ENCODE results near the gene USP6. TPM values are rescaled to one million over a fixed set of nuclear protein-coding genes. Genes with fewer than 3 reads are reported as not detected.

The USP6 gene
- total and polyA plus RNA-seq, 2 of the 13 experiments (the other 11 are each of a cell fraction or from before 2014, with no cell fraction given): 0.04 TPM; not detected in 1

- TF ChIP-seq CENPT (CRISPR knock-in tag; IDR thresholded peaks at IDR 0.05; ENCODE audit: low read depth) (no peak), ZNF75D (CRISPR knock-in tag; IDR thresholded peaks at IDR 0.05; ENCODE audit: borderline replicate concordance) (0 out of 2 replicates have a peak, but pooled peaks have one; percentile 52)
- ChIA-PET CTCF (ENCODE audit: low intra/inter-chr PET ratio, low total read pairs) (no interaction called here), POLR2A (interaction anchor here (0.6 kb wide), 1 partner anchor 330 kb away, joined by 3 read pairs; no protein-coding TSS in a partner anchor)
- H3K4me2 ChIP-seq (ENCODE audit: low read depth, low read length): no peak overlapping the region
- no peaks in the 10 kb centered on the region for H3K36me3 ChIP-seq (replicated peaks in 1 of 2; ENCODE audit: control insufficient read depth in 1 of 2, insufficient read depth in 2 of 2, low read length in 2 of 2)
- peaks cover 31% of the 10 kb centered on the region for H3K9me3 ChIP-seq (ENCODE audit: low read length)
- no peaks in the 10 kb centered on the region for H4K20me1 ChIP-seq (ENCODE audit: insufficient read depth, low read length)
- DNase-seq (ENCODE audit: low spot score) (no peak), FAIRE-seq (no peak), ATAC-seq (no peak)
- intact Hi-C loops (cut with micrococcal nuclease; ENCODE audit: unreplicated experiment) (no loop called here), in situ Hi-C loops (cut with HindIII; ENCODE audit: extremely low pct_ligation_motif_present, low pct_unique_long_range_greater_than_20kb) (no loop called here)
- no peak overlapping the region for H3K27ac ChIP-seq (ENCODE audit: extremely low read length, insufficient read depth, low read length)
- H3K4me3 ChIP-seq (replicated peaks in 1 of 3; ENCODE audit: insufficient read depth in 1 of 3, low read depth in 2 of 3, low read length in 3 of 3): no peak overlapping the region
- H2AFZ ChIP-seq (ENCODE audit: low read length): no peak overlapping the region
- no peaks in the 10 kb centered on the region for H3K4me1 ChIP-seq (ENCODE audit: insufficient read depth, low read length)
- WGBS (ENCODE audit: low lambda C conversion rate): 72% methylated on average over 10 of the region's 10 CpGs
- no peak overlapping the region for H3K9ac ChIP-seq (ENCODE audit: insufficient read depth, low read depth, low read length)
- H3K79me2 ChIP-seq (ENCODE audit: insufficient read depth, low read length): no peaks in the 10 kb centered on the region
- no peaks in the 10 kb centered on the region for H3K27me3 ChIP-seq (ENCODE audit: control insufficient read depth in 1 of 2, insufficient read depth in 2 of 2, low read length in 2 of 2)
- no TSS peak for BruUV-seq (replicated peaks)
Measured at GRCh38 chr17:5181509-5182305, 65.9 kb downstream of the USP6 start.

- Histone ChIP-seq H2AFZ (ENCODE audit: low read length) (no peak overlapping the region), H3K79me2 (ENCODE audit: insufficient read depth, low read length) (no peaks in the 10 kb centered on the region), H4K20me1 (ENCODE audit: insufficient read depth, low read length) (no peaks in the 10 kb centered on the region), H3K36me3 (replicated peaks in 1 of 2; ENCODE audit: control insufficient read depth in 1 of 2, insufficient read depth in 2 of 2, low read length in 2 of 2) (no peaks in the 10 kb centered on the region), H3K9me3 (ENCODE audit: low read length) (peaks cover 31% of the 10 kb centered on the region), H3K4me2 (ENCODE audit: low read depth, low read length) (no peak overlapping the region), H3K4me3 (replicated peaks in 1 of 3; ENCODE audit: insufficient read depth in 1 of 3, low read depth in 2 of 3, low read length in 3 of 3) (no peak overlapping the region), H3K27ac (ENCODE audit: extremely low read length, insufficient read depth, low read length) (no peak overlapping the region), H3K4me1 (ENCODE audit: insufficient read depth, low read length) (no peaks in the 10 kb centered on the region), H3K9ac (ENCODE audit: insufficient read depth, low read depth, low read length) (no peak overlapping the region), H3K27me3 (ENCODE audit: control insufficient read depth in 1 of 2, insufficient read depth in 2 of 2, low read length in 2 of 2) (no peaks in the 10 kb centered on the region)
- FAIRE-seq (no peak), DNase-seq (ENCODE audit: low spot score) (no peak), ATAC-seq (no peak)
- in situ Hi-C loops (cut with HindIII; ENCODE audit: extremely low pct_ligation_motif_present, low pct_unique_long_range_greater_than_20kb) (no loop called here), intact Hi-C loops (cut with micrococcal nuclease; ENCODE audit: unreplicated experiment) (no loop called here)
- BruUV-seq (replicated peaks): no TSS peak
- WGBS (ENCODE audit: low lambda C conversion rate): 76% methylated on average over 6 of the region's 6 CpGs
- CTCF ChIA-PET (ENCODE audit: low intra/inter-chr PET ratio, low total read pairs): no interaction called here
- TF ChIP-seq HOXD1 (CRISPR knock-in tag; IDR thresholded peaks at IDR 0.05) (no peak), BHLHE40 (IDR thresholded peaks at IDR 0.05; ENCODE audit: low read length) (no peak), CEBPB (IDR thresholded peaks at IDR 0.05; ENCODE audit: borderline replicate concordance, low read depth, low read length) (no peak), ZSCAN22 (CRISPR knock-in tag; IDR thresholded peaks at IDR 0.05) (no peak), ZNF672 (CRISPR knock-in tag; IDR thresholded peaks at IDR 0.05) (no peak), ZNF343 (CRISPR knock-in tag; IDR thresholded peaks at IDR 0.05) (no peak), CHCHD3 (CRISPR knock-in tag; IDR thresholded peaks at IDR 0.05) (no peak), MLXIP (CRISPR knock-in tag; IDR thresholded peaks at IDR 0.05; ENCODE audit: borderline replicate concordance) (no peak), ZNF556 (CRISPR knock-in tag; IDR thresholded peaks at IDR 0.05; ENCODE audit: borderline replicate concordance) (no peak)
- POLR2A ChIA-PET: no interaction called here
Measured at GRCh38 chr17:5182597-5183409, 67.0 kb downstream of the USP6 start.

All from HepG2 (cell line).